ENCODE results near the gene SFT2D2.

Gene SFT2D2

GRCh38 chr1:168263130-168263529 is 37.3 kb downstream of the SFT2D2 start:
- in situ Hi-C loops (cut with MboI; ENCODE audit: low sequenced_read_pairs) = no loop called here

- in situ Hi-C loops (cut with MboI; ENCODE audit: low sequenced_read_pairs) = no loop called here
These were observed 38.5 kb downstream of the SFT2D2 start for GRCh38 chr1:168264296-168264695.

GRCh38 chr1:168265596-168265995 is 39.8 kb downstream of the SFT2D2 start:
- in situ Hi-C loops (cut with MboI; ENCODE audit: low sequenced_read_pairs) = no loop called here

GRCh38 chr1:168266644-168267186 is 40.9 kb downstream of the SFT2D2 start:
- in situ Hi-C loops (cut with MboI; ENCODE audit: low sequenced_read_pairs) = no loop called here

GRCh38 chr1:168271636-168272035 is 45.8 kb downstream of the SFT2D2 start:
- in situ Hi-C loops (cut with MboI; ENCODE audit: low sequenced_read_pairs) = no loop called here

GRCh38 chr1:168273575-168273974 is 47.8 kb downstream of the SFT2D2 start:
- in situ Hi-C loops (cut with MboI; ENCODE audit: low sequenced_read_pairs) = no loop called here

GRCh38 chr1:168279253-168279652 is 53.4 kb downstream of the SFT2D2 start:
- in situ Hi-C loops (cut with MboI; ENCODE audit: low sequenced_read_pairs) = no loop called here

- in situ Hi-C loops (cut with MboI; ENCODE audit: low sequenced_read_pairs) = no loop called here
These were observed 54.6 kb downstream of the SFT2D2 start, which contains the start of gene TBX19 for GRCh38 chr1:168280296-168280927. Gene TBX19 (plus strand): TSS chr1:168280877. CDS start chr1:168281091, 214 bp downstream.

GRCh38 chr1:168281603-168282325 is 56.0 kb downstream of the SFT2D2 start:
- in situ Hi-C loops (cut with MboI; ENCODE audit: low sequenced_read_pairs) = no loop called here

- in situ Hi-C loops (cut with MboI; ENCODE audit: low sequenced_read_pairs) = no loop called here
These were observed 59.7 kb downstream of the SFT2D2 start for GRCh38 chr1:168285521-168285790.

- in situ Hi-C loops (cut with MboI; ENCODE audit: low sequenced_read_pairs) = no loop called here
These were observed 60.4 kb downstream of the SFT2D2 start for GRCh38 chr1:168285971-168286927.

- in situ Hi-C loops (cut with MboI; ENCODE audit: low sequenced_read_pairs) = no loop called here
These were observed 61.4 kb downstream of the SFT2D2 start for GRCh38 chr1:168287237-168287664.

GRCh38 chr1:168288311-168289052 is 62.7 kb downstream of the SFT2D2 start:
- in situ Hi-C loops (cut with MboI; ENCODE audit: low sequenced_read_pairs) = no loop called here

GRCh38 chr1:168291222-168291837 is 65.5 kb downstream of the SFT2D2 start:
- in situ Hi-C loops (cut with MboI; ENCODE audit: low sequenced_read_pairs) = no loop called here

GRCh38 chr1:168293356-168293755 is 67.6 kb downstream of the SFT2D2 start:
- in situ Hi-C loops (cut with MboI; ENCODE audit: low sequenced_read_pairs) = no loop called here

- in situ Hi-C loops (cut with MboI; ENCODE audit: low sequenced_read_pairs) = no loop called here
These were observed 69.8 kb downstream of the SFT2D2 start for GRCh38 chr1:168295411-168296114.

GRCh38 chr1:168297019-168297730 is 71.4 kb downstream of the SFT2D2 start:
- in situ Hi-C loops (cut with MboI; ENCODE audit: low sequenced_read_pairs) = no loop called here

- in situ Hi-C loops (cut with MboI; ENCODE audit: low sequenced_read_pairs) = no loop called here
These were observed 72.6 kb downstream of the SFT2D2 start for GRCh38 chr1:168298446-168298845.

GRCh38 chr1:168300626-168301025 is 74.8 kb downstream of the SFT2D2 start:
- in situ Hi-C loops (cut with MboI; ENCODE audit: low sequenced_read_pairs) = no loop called here
